ENCODE measurements around the gene SCUBE1.

SCUBE1 gene

DNA sequence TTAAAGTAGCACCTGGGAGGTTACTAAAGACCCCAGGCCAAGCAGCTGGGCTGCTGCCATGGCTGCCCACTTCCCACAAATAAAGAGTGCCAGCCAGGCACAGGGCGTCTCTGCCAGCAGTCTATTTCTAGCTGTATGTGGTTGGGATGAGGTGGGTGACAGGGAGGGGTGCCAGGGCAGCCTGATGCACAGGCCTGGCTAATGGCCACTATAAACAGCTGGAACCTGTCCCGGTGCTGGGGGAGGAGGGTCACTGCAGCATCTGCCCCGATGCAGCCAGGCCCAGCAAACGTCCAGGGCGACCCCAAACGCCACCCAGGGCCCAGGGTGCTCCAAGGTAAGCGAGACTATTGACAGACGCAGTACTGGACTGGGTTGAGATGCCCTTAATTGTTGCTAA, 37.4 kb downstream of the SCUBE1 start:
- DNase-seq (ENCODE audit: low spot score): no peak
- no peak for TF ChIP-seq CTCF (IDR thresholded peaks at IDR 0.05; ENCODE audit: extremely low read depth, insufficient read depth, missing control alignments)
- in situ Hi-C loops (cut with MboI; ENCODE audit: low pct_unique_long_range_greater_than_20kb, low sequenced_read_pairs, unreplicated experiment): no loop called here

DNA sequence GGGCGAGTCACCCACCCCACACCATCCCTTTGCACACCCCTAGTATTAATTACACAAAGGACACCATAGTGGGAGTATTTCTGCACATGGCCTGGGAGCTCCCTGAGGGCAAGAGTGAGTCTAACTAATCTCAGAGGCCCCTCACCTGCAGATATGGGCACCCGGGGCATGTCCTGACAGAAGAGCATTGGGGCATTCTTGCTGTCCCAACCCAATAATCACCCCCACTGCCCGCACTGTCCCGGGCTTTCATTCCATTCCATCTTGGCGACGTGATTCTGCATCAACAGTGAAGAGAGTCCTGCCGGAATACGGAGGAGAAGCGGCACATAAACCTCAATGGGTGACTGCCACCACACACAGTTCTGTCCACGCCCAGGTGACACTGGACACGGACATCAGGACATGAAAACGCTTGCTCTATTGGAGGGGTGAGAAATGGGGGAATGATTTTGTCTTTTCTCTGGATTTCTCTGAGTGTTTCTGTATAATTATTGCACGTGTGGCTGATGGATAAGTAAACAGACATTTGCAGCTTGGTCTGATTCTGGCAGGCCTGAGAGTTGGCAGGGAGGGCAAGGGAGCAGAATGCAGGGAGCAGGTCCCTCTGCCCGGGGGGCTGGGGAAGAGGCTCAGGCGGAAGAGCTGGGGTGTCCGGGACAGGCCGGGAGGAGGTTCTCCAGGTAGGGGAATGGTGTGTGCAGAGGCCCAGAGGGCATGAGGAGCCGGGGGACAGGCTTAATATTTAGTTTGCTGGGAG, 38.2 kb downstream of the SCUBE1 start:
- DNase-seq (ENCODE audit: low spot score): no peak

DNA sequence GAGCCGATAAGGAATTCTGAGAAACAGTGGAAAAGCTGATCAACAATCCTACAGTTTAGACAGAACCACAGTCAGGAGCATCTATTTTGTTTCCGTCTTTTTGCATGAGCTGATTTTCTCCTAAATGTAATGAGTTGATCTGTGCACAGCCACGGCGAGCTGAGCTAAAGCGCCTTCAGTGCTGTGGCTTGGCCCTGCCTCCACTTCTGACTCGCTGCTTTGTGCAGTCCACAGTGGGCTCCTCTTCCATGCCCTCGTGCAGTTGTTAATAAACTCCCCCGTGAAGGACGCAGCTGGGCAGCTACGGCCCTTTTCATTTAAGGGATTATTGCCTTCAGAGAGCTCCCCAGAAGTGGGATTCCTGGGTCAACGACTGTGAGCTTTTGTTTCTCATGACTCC, 39.4 kb downstream of the SCUBE1 start:
- TF ChIP-seq CTCF (IDR thresholded peaks at IDR 0.05; ENCODE audit: extremely low read depth, insufficient read depth, missing control alignments): no peak
- no peak for DNase-seq (ENCODE audit: low spot score)
- in situ Hi-C loops (cut with MboI; ENCODE audit: low pct_unique_long_range_greater_than_20kb, low sequenced_read_pairs, unreplicated experiment): no loop called here

More for the DNA sequence above, 38.2 kb downstream of the SCUBE1 start:
- no peak for TF ChIP-seq CTCF (IDR thresholded peaks at IDR 0.05; ENCODE audit: extremely low read depth, insufficient read depth, missing control alignments)
- in situ Hi-C loops (cut with MboI; ENCODE audit: low pct_unique_long_range_greater_than_20kb, low sequenced_read_pairs, unreplicated experiment): no loop called here

- in situ Hi-C loops (cut with MboI; ENCODE audit: low pct_unique_long_range_greater_than_20kb, low sequenced_read_pairs, unreplicated experiment): no loop called here
Observed at GRCh38 chr22:43303166-43303565, 40.0 kb downstream of the SCUBE1 start.

GRCh38 chr22:43302531-43303041, 40.6 kb downstream of the SCUBE1 start:
- DNase-seq (ENCODE audit: low spot score): no peak
- in situ Hi-C loops (cut with MboI; ENCODE audit: low pct_unique_long_range_greater_than_20kb, low sequenced_read_pairs, unreplicated experiment): no loop called here
- TF ChIP-seq CTCF (IDR thresholded peaks at IDR 0.05; ENCODE audit: extremely low read depth, insufficient read depth, missing control alignments): no peak

More at GRCh38 chr22:43303166-43303565, 40.0 kb downstream of the SCUBE1 start:
- TF ChIP-seq CTCF (IDR thresholded peaks at IDR 0.05; ENCODE audit: extremely low read depth, insufficient read depth, missing control alignments): no peak
- DNase-seq (ENCODE audit: low spot score): no peak

GRCh38 chr22:43301866-43302265, 41.3 kb downstream of the SCUBE1 start:
- no peak for DNase-seq (ENCODE audit: low spot score)
- in situ Hi-C loops (cut with MboI; ENCODE audit: low pct_unique_long_range_greater_than_20kb, low sequenced_read_pairs, unreplicated experiment): no loop called here
- no peak for TF ChIP-seq CTCF (IDR thresholded peaks at IDR 0.05; ENCODE audit: extremely low read depth, insufficient read depth, missing control alignments)

All from GM13977 (cell line).